Activated CD4-positive, CD25-positive, alpha-beta regulatory T cell treated with anti-CD3 and anti-CD28 coated beads, Interleukin-2, amount 50 U/mL, for 24 hours (primary cell): ENCODE results near the gene AFMID.
A peak's percentile ranks its signal among the peaks of the same experiment; 100 is the strongest.
"Not testable (repeated sequence)": the region's sequence is repeated elsewhere in the genome, so short reads cannot be mapped to it uniquely, and the experiment has no call there.

Experiments
- ATAC-seq, 2 donors: fragments of 150-1000 bp; cut with Tn5 transposase; one replicate each; pipeline ENCODE4 v1.10.0; 2021; ENCODE audit warnings: mild to moderate bottlenecking in 1 of 2, moderate library complexity in 1 of 2

The AFMID gene

DNA sequence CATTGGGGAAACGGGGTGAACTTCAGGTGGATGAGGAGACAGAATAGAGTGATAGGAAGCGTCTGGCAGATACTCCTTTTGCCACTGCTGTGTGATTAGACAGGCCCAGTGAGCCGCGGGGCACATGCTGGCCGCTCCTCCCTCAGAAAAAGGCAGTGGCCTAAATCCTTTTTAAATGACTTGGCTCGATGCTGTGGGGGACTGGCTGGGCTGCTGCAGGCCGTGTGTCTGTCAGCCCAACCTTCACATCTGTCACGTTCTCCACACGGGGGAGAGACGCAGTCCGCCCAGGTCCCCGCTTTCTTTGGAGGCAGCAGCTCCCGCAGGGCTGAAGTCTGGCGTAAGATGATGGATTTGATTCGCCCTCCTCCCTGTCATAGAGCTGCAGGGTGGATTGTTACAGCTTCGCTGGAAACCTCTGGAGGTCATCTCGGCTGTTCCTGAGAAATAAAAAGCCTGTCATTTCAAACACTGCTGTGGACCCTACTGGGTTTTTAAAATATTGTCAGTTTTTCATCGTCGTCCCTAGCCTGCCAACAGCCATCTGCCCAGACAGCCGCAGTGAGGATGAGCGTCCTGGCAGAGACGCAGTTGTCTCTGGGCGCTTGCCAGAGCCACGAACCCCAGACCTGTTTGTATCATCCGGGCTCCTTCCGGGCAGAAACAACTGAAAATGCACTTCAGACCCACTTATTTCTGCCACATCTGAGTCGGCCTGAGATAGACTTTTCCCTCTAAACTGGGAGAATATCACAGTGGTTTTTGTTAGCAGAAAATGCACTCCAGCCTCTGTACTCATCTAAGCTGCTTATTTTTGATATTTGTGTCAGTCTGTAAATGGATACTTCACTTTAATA lies 37.3 kb downstream of the AFMID start:
- ATAC-seq, result no peak

- no peak for ATAC-seq
These were observed 38.1 kb downstream of the AFMID start for GRCh38 chr17:78225088-78225865.

DNA sequence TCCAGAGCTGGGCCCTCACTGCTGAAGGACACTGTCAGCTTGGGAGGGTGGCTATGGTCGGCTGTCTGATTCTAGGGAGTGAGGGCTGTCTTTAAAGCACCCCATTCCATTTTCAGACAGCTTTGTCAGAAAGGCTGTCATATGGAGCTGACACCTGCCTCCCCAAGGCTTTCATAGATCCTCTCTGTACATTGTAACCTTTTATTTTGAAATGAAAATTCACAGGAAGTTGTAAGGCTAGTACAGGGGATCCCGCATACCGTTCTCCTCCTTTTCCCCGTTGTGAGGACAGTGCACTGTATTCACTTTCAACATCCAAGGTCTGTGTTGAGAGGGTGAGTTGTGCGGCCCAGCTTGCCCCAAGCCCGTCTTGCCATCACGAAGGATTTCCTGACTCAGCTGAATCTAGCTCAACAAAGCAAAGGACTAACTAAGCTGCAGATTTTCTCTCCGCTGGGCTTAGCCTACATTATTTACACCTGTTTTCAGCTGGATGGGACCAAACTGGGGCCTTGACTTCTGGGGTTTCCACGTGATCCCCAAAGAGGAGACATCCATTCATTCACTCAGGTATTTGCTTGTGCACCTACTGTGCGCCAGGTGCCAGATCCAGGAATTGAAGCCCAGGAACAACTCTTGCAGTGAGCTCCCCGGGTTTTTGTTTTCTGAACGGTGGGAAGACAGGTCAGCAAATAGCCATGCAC lies 39.0 kb downstream of the AFMID start:
- ATAC-seq, result no peak

DNA sequence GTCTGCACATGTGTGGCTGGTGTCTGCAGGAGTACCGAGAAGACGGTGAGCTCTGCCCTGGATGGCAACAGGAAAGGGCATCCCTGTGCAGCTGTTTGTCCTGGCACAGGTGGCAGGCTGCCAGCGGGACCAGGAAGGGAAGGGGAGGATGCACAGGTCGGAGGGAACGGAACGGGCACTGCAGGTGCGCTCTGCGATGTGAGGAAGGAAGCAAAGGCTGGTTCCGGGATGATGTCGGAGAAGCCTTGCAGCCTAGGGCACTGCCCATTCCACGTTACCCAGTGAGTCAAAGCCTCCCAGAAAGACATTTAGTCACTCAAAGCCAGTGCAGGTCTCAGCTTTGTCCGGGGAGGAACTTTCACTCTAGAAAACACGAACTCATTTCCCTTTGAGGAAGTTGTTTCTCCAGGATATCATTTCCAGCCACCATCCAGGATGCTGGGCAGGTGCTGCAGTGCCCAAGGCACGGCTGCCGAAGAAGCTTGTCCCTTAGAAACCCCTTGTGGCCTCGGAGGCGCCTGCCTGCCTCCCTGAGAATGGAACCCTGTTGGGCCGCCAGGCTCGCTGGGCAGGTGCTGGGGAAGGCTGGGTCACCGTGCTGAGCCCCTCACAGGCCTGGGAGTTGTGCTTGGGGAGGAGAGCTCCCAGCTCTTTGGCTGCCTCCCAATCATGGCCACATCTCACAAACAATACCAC lies 39.7 kb downstream of the AFMID start:
- ATAC-seq, result peak in 1 of 2 donors; percentile 17

GRCh38 chr17:78227455-78227916 lies 40.3 kb downstream of the AFMID start:
- no peak for ATAC-seq

DNA sequence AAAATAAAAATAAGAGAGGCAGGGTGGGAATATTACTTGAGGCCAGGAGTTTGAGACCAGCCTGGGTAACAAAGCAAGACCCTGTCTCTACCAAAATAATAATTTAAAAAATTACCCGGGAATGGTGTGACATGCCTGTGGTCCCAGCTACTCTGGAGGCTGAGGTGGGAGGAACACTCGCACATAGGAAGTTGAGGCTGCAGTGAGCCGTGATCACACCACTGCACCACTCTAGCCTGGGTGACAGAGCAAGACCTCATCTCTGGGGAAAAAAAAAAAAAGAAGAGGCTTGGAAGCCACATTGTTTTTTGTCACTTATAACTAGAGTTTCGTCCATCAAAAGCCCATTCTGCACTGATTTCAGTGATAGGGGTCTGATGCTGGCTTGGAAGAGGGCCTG lies 41.0 kb downstream of the AFMID start:
- no peak for ATAC-seq

DNA sequence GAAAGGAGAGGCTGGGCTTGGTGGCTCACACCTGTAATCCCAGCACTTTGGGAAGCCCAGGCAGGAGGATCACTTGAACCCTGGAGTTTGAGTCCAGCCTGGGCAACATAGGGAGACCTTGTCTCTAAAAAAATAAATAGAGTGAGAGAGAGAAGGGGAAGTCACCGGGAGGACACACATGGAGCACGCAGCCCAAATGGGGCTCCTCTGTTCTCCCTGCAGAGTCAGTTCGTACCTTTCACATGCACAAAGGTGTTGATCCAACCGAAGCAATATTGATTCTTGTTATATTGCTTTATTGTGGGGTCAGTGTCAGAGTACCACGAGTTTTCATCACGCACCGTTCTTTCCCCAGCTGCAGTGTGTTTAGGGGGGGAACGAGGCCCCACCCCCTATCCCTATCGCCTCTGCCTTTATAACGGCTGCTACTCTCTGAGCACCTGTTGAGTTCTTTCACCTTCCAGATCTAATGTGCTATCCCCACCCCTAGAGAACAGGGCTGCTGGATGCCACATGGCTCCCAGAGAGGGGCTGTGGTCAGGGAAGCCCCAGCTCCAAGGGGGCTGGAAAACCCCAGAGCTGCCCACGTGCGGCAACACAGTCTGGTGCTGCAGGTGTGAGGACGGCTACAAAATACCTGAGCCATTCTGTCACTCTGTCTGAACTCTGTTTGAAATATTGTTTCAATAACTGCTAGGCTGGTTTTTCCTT lies 43.2 kb downstream of the AFMID start:
- no peak for ATAC-seq

- ATAC-seq, result no peak
These were observed 44.1 kb downstream of the AFMID start, which contains the start of gene TMEM235 for GRCh38 chr17:78230996-78231935. TSS of gene TMEM235 (plus strand) at chr17:78231631. CDS start at chr17:78232024, 393 bp downstream.

DNA sequence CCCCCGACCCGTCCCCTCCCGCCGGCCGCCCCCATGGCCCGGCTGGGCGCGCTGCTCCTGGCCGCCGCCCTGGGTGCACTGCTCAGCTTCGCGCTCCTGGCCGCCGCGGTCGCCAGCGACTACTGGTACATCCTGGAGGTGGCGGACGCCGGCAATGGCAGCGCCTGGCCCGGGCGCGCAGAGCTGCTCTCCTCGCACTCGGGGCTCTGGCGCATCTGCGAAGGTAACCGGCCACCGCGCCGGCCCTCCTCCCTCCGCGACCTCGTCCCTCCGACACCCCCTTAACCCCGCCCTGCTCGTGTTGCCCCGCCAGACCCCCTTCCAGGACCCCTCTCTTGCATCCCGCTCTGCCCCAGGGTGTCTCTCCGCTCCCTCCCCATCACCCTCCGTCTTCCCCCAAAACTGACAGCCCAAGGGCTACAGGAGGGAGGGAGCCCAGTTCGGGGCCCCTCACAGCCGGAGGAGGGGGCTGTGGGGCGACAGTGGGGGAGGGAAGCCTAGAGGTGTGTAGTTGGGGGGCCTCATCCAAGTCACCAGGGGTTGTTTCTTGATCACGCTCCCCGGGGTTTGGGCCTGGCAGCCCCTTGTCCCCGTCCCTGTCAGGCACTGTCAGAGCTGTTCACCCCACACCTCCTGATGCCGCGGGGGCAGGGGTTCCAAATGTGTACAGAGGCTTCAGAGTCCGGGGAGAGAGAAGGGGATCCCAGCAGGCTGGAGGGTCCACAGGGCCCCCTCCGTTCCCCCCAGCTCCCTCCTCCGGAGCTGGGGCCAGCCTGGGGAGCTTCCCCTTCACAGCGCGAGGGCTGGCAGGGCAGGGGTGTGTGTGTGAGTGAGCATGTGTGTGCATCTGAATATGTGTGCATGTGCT lies 45.1 kb downstream of the AFMID start:
- ATAC-seq, result peak in 1 of 2 donors; percentile 51

- no peak for ATAC-seq
These were observed 45.7 kb downstream of the AFMID start for GRCh38 chr17:78232859-78233173.

GRCh38 chr17:78233678-78234077 lies 46.5 kb downstream of the AFMID start:
- ATAC-seq, result no peak

DNA sequence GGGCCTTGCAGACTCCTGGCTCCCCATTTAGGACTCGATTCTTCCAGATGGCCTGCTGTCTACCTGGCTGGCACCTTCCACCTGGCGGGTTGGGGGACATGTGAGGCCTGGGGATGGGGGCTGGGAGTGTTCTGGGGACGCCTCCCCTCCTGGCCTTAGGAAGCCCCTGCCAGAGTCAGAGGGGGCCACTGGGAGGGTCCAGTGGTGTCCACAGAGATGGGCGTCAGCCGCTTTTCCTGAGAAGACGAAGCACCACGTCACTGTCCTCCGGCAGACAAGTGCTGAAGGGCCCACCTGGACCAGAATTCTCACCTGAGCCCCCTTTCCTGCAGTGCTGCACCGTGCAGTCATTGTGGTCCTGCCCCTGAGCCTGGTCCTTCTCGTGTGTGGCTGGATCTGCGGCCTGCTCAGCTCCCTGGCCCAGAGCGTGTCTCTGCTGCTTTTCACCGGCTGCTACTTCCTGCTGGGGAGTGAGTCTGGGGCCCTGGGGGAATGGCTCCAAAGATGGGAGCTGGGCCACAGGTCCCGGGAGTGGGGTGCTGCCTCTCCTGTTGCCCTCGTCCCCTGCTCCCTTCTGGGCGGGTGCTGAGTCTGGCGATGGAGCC lies 47.2 kb downstream of the AFMID start:
- ATAC-seq, result no peak

DNA sequence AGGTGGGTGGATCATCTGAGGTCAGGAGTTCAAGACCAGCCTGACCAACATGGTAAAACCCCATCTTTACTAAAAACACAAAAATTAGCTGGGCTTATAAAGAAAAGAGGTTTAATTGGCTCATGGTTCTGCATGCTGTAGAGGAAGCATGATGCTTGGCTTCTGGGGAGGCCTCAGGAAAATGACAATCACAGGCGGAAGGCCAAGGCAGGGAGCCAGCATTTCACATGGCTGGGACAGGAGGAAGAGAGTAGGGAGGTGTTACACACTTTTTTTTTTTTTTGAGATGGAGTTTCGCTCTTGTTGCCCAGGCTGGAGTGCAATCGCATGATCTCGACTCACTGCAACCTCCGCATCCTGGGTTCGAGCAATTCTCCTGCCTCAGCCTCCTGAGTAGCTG lies 47.9 kb downstream of the AFMID start:
- not testable (repeated sequence) for ATAC-seq

- ATAC-seq, result no peak
These were observed 48.7 kb downstream of the AFMID start for GRCh38 chr17:78235885-78236284.

GRCh38 chr17:78236362-78237127 lies 49.4 kb downstream of the AFMID start:
- no peak for ATAC-seq

- no peak for ATAC-seq
These were observed 50.3 kb downstream of the AFMID start for GRCh38 chr17:78237401-78238012.

DNA sequence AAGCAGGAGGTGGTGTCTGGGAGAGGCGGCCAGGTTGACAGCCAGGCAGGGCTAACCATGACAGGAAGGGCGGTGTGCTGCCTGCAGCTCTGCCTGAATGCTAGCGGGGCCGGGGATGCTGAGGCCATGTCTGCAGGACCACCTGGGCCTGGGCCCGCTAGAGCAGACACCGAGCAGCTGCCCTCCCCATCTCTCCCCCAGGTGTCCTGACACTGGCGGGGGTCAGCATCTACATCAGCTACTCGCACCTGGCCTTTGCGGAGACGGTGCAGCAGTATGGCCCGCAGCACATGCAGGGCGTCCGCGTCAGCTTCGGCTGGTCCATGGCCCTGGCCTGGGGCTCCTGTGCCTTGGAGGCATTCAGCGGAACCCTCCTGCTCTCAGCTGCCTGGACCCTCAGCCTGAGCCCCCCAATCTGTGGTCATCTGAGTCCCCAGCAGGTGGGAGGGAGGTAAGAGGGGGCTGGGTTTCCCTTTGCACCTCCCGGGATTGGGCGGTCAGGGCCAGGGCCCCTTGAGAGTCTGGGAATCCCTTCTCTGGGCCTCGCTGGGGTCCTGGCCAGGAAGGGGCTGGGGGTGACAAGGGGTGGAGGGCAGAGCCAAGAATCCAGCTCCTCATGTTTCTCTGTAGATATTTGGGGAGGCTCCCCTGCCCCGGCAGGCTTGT lies 51.8 kb downstream of the AFMID start:
- no peak for ATAC-seq
